Stimulated activated CD8-positive, alpha-beta memory T cell treated with anti-CD3 and anti-CD28 coated beads, Interleukin-4, amount 100 ng/mL, for 24 hours (primary cell): ENCODE data around the gene ZNF778.
"Not testable (repeated sequence)": the region's sequence is repeated elsewhere in the genome, so short reads cannot be mapped to it uniquely, and the experiment has no call there.

Experiments used
- DNase-seq: peaks from one replicate; pipeline ENCODE4 v3.0.0-alpha.2; 2020; ENCODE audit warnings: low read depth

ZNF778 gene

DNA sequence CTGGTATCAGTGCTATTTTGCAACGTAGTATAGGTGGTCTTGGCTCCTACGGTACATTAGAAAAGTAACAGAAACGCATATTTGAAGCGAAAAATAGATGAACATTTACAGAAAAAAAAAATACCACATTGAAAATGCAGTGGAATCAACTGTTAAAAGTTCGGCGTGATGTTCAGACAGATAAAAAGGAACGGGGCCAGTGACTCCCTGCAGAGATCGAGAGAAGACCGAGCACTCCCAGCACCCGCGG is 440 bp upstream of the ZNF778 start:
- no peak for DNase-seq

DNA sequence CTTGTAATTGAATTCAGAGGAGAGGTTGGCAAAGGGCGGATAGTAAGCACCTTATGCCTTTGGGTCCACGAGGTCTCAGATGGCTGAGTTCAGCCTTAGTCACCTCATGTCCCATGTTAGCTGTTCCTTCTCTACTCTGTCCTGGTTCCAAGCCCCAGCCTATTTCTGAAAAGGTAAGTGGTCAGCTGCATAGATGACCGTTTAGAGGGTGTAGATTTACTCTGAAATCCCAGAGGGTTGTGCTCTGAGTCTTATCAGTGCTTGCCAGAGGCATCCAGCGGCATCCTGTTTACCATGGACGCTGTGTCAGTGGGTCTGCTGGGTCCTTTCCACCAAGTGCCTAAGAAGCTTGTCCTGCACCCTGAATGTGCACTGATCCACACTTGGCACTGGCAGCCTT is 1.9 kb downstream of the ZNF778 start:
- no peak for DNase-seq

DNA sequence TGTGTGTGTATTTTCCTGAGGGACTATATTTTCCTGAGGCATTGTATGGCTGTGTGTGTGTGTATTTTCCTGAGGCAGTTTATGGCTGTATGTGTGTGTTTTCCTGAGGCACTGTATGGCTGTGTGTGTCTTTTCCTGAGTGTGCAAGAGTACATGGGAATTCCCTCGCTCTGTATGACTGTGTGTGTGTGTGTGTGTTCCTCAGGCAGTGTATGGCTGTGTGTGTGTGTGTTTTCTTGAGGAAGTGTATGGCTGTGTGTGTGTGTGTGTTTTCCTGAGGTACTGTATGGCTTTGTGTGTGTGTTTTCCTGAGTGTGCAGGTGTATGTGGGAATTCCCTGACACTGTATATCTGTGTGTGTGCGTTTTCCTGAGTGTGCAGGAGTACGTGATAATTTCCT is 4.1 kb downstream of the ZNF778 start:
- no peak for DNase-seq

DNA sequence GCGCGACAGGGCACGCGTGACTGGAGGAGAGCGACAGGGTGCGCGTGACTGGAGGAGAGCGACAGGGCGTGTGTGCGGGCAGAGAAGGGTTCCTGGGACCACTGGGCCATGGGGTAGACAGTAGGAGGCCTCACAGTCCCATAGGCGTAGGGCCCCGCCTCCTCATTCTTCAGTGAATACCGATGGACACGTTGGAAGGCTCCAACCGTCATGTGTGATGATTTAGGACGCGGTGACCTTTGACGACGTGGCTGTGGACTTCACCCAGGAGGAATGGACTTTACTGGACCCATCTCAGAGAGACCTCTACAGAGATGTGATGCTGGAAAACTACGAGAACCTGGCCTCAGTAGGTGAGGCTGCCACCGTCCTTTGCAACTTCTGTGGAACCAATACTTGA is 5.4 kb downstream of the ZNF778 start:
- no peak for DNase-seq

DNA sequence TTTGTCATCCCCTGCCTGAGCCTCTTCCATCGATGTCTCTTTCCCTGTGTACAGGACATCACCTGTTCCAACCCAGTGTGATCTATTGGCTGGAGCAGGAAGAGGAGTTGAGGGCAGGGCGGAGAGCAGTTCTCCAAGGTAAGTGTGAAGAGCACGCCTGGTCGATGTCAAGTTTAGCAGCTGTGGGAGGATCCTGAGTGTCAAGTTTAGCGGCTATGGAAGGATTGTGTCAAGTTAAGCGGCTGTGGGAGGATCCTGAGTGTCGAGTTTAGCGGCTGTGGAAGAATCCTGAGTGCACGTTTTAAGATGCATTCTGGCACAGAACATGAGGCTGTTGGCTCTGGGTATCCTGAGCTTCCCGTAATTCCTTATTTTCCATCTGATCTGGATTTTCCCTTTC is 7.2 kb downstream of the ZNF778 start:
- no peak for DNase-seq

DNA sequence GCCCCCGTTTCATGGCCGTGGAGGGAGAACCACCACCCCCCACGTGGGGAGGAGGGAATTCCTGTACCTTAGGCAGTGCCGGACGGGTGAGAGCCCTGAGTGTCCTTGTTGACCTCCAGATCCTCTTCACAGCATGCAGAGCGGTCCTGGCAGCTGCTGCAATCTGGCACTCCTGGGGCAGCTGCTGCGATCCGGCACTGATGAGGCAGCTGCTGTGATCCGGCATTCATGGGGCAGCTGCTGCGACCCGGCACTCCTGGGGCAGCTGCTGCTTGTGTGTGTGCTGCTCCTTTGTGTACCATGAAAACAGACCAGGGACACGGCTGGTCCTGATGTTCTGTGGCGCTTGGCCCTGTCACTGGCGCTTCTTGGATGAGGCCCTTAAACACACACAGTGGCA is 12.8 kb downstream of the ZNF778 start:
- DNase-seq, result no peak

DNA sequence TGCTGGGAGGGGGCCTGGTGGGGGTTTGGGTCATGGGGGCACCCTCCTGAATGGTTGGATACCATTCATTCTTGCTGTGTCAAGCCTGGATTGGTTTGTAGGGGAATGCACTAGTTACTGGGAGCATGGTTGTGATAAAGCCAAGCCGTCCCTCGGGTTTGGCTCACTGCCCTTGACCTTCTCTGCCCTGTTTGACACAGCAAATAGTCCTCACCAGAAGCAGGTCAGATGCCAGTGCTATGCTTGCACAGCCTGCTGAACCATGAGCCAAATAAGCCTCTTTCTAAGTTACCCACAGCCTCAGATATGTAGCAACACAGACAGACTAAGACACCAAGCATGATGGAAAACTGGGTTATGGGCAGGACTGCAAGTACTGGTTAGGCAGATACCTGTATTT is 14.6 kb downstream of the ZNF778 start:
- no peak for DNase-seq

DNA sequence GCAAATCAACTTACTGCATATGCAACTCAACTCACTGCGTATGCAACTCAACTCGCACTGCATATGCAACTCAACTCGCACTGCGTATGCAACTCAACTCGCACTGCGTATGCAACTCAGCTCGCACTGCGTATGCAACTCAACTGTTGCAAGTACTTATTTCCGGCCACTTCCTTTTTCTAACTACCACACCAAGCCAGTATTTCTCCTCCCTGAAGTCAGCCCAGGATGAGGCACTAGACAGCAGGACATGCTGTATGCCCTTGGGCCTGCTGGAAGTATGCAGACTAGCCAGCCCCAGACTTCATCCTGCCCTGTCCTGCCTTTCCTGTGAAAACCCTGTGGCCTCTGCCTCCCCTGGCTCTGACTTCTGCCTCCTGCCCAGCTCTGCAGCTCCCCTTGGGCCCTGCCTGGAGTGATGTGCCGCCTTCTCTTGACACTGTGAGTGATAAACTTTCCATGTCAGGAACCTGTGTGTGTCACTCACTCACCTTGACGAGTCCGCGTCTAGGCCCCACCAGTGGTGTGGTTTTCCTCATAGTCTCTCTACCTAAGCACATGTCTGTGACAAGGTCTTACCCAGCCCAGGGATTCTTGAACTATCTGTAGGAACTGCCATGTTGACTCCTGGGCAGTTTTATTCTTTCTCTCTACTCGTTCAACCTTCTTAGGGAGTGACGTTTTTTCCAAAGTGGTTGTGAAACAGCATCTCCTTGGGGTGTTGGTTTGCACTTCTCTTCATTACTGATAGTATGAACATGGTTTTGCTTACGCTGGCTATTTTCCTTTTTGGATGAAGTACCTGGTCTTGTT is 16.4 kb downstream of the ZNF778 start:
- no peak for DNase-seq

DNA sequence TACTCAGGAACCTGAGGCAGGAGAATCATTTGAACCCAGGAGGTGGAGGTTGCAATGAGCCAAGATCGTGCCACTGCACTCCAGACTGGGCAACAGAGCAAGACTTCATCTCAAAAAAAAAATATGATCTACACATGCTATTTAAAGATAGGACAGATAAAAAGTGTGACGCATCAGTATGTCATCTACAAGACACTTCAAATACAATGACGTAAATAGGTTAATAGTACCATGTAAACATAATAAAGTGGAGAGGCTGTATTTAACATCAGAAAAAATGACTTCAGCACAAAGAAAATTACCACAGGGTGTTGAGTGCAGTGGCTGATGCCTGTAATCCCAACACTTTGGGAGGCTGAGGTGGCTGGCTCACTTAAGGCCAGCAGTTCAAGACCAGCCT is 20.2 kb downstream of the ZNF778 start:
- no peak for DNase-seq

DNA sequence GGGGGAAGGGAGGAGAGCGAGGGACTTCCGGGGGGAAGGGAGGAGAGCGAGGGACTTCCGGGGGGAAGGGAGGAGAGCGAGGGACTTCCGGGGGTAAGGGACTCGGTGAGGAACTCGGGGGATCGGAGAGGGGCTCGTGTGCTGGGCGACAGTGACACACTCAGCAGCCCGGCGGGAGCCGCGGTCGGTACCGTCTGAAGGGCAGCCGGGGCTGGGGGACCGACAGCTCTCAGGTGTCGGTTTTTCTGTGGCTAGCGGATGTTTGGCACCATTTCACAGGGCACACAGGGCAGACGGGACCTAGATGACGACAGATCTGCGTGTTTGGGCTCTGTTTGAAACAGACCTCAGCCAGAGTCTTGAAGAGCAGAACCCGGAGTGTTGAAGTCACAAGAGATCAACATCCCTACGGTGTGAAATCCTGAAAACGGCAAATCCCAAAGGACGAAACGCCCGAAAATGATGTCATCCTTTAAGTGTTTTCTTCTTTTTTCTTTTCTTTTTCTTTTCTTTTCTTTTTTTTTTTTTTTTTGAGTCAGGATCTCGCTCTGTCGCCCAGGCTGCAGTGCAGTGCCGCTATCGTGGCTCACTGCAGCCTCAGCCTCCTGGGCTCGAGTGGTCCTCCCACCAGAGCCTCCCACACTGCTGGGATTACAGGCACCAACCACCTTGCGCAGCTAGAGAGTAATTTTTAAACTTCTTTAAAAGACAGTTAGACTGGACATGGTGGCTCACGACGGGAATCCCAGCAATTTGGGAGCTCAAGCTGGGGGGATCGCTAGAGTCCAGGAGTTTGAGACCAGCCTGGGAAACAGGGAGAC is 23.9 kb downstream of the ZNF778 start:
- DNase-seq, result peak; percentile 53

DNA sequence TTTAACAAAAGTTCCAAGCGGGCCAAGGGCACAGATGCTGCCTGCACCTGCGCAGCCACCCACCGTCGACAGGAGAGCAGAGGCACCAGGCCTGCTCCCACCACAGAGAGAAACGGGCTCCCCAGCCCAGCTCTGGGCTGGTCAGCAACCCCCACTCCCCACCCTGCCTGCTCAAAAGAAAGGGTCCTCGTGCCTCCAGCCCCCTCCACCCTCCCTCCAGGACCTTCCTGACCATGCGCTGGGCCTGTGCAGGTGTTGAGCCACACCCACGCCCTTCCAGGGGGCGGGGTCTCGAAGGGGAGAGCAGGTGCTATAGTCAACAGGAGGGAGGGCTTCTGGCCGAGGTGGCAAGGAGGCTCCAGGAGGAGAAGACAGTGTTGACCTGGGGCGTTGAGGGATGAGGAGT is 25.3 kb downstream of the ZNF778 start:
- no peak for DNase-seq

DNA sequence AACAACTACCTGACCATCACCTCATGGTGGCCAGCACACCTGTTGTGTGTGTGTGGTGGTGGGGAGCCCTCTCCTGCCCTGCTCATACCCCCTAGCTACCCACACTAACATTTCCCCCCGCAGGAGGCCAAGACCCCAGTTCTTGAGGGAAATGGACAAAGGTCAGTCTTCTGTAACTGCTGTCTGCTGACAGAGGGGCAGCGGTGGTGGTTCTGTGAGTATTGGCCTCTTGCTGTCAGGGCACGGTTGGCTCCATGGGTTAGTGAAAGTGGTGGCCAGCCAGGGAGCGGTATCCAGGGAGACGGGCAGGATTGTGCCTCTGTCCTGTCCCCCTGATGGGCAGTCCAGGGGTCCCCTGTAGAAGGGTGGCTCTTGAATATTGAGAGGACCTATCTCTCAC is 26.2 kb downstream of the ZNF778 start:
- DNase-seq, result no peak

DNA sequence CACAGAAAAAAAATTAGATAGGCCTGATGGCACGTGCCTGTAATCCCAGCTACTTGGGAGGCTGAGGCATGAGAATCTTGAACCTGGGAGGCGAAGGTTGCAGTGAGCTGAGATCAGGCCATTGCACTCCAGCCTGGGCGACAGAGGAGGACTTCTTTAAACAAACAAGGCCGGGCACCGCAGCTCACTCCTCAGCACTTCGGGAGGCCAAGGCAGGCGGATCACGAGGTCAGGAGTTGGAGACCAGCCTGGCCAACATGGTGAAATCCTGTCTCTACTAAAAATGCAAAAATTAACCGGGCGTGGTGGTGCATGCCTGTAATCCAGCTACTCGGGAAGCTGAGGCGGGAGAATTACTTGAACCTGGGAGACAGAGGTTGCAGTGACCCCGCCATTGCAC is 26.8 kb downstream of the ZNF778 start:
- not testable (repeated sequence) for DNase-seq

DNA sequence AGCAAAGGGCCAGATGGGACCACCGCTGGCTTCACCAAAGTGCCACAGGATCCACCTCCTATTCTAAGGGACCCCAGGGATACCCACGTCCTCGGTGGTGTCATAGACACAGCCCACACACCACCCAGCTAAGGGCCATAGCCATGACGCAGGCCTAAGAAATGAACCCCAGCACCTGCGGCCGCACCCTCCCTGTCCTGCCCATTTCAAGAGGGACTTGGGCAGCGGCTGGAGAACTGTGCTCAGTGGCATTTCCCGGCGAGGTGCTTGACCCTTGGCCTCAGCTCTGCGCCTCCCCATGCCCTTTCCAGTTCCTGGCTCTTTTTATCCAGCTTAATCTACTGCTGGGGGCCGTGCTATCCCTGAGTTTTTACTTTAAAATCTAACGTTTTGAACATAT is 27.3 kb downstream of the ZNF778 start:
- DNase-seq, result no peak

DNA sequence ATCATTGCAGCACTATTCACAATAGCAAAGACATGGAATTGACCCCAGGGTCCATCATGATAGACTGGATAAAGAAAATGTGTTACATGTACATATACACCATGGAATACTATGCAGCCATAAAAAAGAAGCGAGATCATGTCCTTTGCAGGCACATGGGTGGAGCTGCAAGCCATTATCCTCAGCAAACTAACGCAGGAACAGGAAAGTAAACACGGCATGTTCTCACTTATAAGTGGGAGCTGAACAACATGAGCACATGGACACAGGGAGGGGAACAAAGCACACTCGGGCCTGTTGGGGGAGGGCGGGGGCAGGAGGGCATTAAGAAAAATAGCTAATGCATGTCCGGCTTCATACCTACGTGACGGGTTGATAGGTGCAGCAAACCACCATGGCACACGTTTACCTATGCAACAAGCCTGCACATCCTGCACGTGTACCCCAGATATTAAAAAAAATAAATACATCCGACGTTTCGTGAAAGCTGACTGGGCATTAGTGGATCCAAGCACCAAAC is 28.9 kb downstream of the ZNF778 start:
- no peak for DNase-seq

DNA sequence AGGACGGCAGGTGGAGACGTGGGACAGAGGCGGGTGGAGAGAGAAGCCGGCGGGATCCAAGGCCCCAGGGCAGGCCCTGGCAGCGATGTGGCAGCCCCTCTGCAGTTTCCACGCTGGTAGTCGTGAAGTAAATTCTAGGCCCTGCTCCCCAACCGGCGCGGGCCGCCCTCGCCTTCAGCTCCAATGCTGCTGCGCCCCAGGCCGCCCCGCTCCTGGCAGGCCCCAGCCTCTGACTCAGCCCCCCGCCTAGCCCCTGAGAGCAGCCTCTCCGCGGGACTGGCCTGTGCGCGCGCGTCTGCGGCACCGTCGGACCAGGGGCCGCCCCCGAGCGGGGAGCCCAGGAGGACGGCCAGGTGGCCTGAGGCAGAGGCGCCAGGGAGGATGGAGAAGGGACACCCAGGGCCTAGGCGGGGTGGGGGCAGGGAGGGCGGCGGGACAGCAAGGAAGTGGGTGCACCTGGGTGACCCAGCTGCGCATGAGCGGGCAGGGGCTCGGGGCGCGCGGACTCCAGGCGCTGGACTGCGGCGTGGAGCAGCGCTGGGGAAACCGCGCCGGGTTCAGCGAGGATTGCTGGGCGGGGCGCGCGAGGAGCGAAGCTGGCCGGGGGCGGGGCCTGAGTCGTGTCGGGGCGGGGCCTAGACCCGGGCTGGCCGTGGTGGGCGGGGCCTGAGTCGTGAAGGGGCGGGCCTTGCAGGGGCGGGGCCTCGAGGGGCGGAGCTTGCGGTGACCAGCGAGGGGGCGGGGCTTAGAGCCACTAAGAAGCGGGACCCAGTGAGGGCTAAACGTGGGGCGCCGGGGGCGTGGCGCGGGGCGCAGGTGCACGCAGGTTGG is 29.6 kb downstream of the ZNF778 start:
- peak; percentile 91 for DNase-seq

DNA sequence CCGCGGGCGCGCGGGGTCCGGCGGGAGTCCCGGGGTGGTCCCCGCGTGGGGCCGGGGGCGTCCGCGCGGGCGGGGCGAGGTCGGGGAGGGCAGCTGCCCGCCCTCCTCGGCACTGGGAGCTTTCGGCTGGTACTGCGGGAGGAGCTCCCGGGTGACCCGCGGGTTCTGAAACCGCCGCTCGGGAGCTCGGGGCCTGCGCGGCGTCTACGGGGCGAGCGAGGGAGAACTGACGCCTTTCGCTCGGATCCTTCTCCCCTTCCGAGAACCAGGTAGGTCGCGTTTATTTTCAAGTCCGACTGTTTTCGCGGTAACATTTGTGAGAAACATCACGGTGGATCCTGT is 30.2 kb downstream of the ZNF778 start:
- DNase-seq, result not testable (repeated sequence)

DNA sequence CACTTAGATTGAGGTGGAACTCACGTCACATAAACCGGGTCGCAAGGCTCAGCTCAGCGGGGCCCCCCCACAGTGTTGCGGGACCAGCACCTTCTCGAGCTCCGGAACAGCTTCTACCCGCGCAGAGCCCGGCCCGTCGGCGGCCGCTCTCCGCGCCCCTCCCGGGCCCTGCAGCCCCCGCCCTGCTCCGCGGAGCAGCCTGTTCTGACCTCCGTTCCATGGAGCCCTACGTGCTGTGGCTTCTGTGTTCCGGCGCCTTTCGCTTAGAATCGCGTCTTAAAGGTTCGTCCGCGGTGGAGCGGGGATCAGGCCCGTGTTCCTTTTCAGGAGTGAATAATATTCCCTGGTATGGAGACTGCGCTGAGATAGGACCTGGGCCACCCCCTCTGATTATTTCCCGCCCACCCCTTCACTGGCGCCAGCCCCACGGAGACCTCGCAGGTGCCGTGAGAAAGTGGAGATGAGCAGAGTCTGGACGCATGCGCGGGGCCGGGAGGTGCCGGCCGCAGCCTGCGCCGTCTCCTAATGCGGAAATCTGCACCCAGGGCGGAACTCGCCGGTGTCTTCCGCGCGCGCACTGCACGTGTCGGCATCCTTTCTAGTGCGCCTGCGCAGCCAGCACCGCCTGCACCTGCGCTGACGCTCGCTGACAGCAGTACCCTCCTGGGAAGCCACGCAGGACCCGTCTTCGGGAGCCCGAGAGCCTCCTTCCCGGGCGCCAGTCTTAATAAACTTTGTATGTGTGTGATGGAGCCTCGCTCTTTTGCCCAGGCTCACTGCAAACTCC is 30.9 kb downstream of the ZNF778 start:
- no peak for DNase-seq

DNA sequence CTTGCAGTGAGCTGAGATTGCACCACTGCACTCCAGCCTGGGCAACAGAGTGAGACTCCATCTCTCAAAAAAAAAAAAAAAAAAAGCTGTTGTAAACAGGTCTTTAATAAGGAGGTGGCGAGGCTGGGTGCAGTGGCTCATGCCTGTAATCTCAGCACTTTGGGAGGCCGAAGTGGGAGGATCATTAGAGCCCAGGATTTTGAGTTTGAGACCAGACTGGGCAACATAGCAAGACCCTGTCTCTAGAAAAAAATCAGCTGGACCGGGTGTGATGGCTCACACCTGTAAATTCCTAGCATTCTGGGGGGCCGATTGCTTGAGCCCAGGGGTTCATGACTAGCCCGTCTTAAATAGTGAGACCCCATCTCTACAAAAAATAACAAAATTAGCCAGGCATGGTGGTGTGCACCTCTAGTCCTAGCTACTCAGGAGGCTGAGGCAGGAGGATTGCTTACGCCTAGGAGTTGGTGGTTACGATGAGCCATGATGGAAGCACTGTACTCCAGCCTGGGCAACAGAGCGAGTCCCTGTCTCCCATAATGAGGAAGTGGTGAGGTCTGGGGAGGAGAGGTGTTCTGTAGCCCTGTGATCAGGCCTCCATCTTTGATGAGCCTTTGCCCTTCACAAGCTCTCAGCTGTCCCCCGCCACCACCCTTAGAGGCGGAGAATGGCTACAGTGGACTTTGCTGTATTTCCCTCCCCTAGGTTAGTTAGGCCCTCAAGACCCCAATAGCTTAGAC is 36.2 kb downstream of the ZNF778 start:
- DNase-seq, result no peak

DNA sequence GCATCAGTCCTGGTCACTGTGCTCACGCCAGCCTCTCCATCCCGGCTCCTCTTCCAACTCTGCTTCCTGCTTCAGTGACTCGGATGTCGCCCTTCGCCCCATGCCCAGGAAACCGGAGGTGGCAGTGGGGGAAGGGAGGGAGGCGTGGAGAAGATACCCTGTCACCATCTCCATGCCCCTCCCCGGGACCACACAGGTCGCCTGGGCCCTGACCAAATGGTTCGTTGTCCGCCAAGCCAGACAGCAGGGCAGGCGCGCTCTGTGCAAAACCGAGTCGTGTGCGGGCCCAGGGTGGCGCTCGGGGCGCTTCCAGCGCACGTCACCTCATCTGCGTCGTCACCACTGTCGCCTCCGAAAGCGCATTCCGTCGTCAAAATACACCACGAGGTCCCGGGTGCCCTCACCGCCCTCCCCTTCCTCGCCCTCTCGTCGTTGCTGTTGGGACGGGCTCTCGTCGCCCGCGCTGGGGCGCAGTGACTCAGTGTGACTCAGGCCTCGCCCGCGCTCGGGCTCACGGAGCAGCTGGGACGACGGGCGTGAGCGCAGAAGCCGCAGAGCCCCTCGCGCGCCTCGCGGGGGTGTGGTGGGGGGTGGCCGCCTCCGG is 39.2 kb downstream of the ZNF778 start:
- peak; percentile 72 for DNase-seq

DNA sequence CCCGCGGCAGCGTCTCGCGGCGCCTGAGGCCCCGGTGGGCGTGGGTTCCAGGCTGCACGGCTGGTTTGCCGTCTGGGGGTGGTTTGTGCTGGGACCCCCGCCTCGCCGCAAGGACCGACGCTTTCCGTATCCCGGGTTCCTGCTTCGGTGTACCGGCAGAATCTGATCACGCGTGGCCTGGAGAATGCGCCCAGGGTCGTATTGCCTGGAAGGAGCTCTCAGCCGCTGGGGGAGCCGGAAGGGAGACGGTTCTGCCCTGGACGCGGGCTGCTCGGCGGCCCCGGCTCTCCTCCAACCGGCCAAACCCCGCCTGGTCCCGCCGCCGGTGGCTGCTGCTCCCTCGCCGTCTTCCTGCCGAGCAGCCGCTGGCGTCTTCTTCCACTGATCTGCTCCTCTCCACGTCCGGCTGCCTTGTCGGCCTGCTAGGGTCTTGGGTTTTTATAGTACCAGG is 39.8 kb downstream of the ZNF778 start:
- no peak for DNase-seq
